ENCODE measurements around the gene CLRN3.

The CLRN3 gene

GRCh38 chr10:127832501-127832900 is 60.2 kb downstream of the CLRN3 start:
- H3K36me3 ChIP-seq (ENCODE audit: control insufficient read depth in 1 of 2, insufficient read depth in 2 of 2, low read depth in 1 of 2, low read length in 2 of 2), result no peaks in the 10 kb centered on the region
- H4K91ac ChIP-seq (ENCODE audit: low read length), result no peak overlapping the region
- no peak overlapping the region for H2BK120ac ChIP-seq (ENCODE audit: low read depth, low read length)
- no peak overlapping the region for H3K14ac ChIP-seq (ENCODE audit: low read length in 2 of 2)
- H3K23ac ChIP-seq (ENCODE audit: low read length in 2 of 2), result no peak overlapping the region
- H2BK5ac ChIP-seq (ENCODE audit: low read depth, low read length, poor library complexity, severe bottlenecking), result no peak overlapping the region
- no peak overlapping the region for H2AFZ ChIP-seq (ENCODE audit: low read depth, low read length)
- no peak overlapping the region for H3K4ac ChIP-seq (ENCODE audit: low read depth in 1 of 2, low read length in 2 of 2)
- peaks cover 4 to 34% of the 10 kb centered on the region in 2 experiments for H3K27me3 ChIP-seq (ENCODE audit: control insufficient read depth in 1 of 2, insufficient read depth in 1 of 2, low read length in 2 of 2)
- no peak for DNase-seq
- H2AK5ac ChIP-seq (ENCODE audit: low read length, severe bottlenecking), result no peak overlapping the region
- H3K4me2 ChIP-seq (ENCODE audit: low read length, poor library complexity, severe bottlenecking), result no peak overlapping the region
- H3K4me1 ChIP-seq (ENCODE audit: control insufficient read depth, insufficient read depth, low read depth, low read length), result no peaks in the 10 kb centered on the region
- H3K9me3 ChIP-seq (ENCODE audit: control insufficient read depth, low read length), result no peaks in the 10 kb centered on the region
- no peak overlapping the region for H3K9ac ChIP-seq (ENCODE audit: low read length)
- H3K18ac ChIP-seq (ENCODE audit: low read depth in 1 of 2, low read length in 2 of 2), result no peak overlapping the region
- no peak overlapping the region for H4K8ac ChIP-seq (ENCODE audit: low read length)
- H3K4me3 ChIP-seq (ENCODE audit: insufficient read depth in 1 of 2, low read depth in 1 of 2, low read length in 2 of 2), result no peak overlapping the region
- no peaks in the 10 kb centered on the region for H3K79me1 ChIP-seq (replicated peaks; ENCODE audit: low read length, poor library complexity, severe bottlenecking)
- H2BK12ac ChIP-seq (ENCODE audit: low read length in 2 of 2), result no peak overlapping the region
- H3K27ac ChIP-seq (ENCODE audit: low read length, poor library complexity, severe bottlenecking), result no peak overlapping the region
- H2BK15ac ChIP-seq (ENCODE audit: low read depth, poor library complexity, severe bottlenecking), result no peak overlapping the region
- WGBS, result 53% methylated on average over 4 of the region's 4 CpGs

GRCh38 chr10:127830414-127830813 is 62.3 kb downstream of the CLRN3 start:
- Histone ChIP-seq H3K4me1 (ENCODE audit: control insufficient read depth, insufficient read depth, low read depth, low read length) (no peaks in the 10 kb centered on the region), H3K4me2 (ENCODE audit: low read length, poor library complexity, severe bottlenecking) (no peak overlapping the region), H2BK12ac (ENCODE audit: low read length in 2 of 2) (no peak overlapping the region), H2AFZ (ENCODE audit: low read depth, low read length) (no peak overlapping the region), H4K91ac (ENCODE audit: low read length) (no peak overlapping the region), H3K4me3 (ENCODE audit: insufficient read depth in 1 of 2, low read depth in 1 of 2, low read length in 2 of 2) (no peak overlapping the region), H4K8ac (ENCODE audit: low read length) (no peak overlapping the region), H3K14ac (ENCODE audit: low read length in 2 of 2) (no peak overlapping the region), H3K4ac (ENCODE audit: low read depth in 1 of 2, low read length in 2 of 2) (no peak overlapping the region), H2BK5ac (ENCODE audit: low read depth, low read length, poor library complexity, severe bottlenecking) (no peak overlapping the region), H3K27me3 (ENCODE audit: control insufficient read depth in 1 of 2, insufficient read depth in 1 of 2, low read length in 2 of 2) (peaks cover 4 to 19% of the 10 kb centered on the region in 2 experiments), H3K36me3 (ENCODE audit: control insufficient read depth in 1 of 2, insufficient read depth in 2 of 2, low read depth in 1 of 2, low read length in 2 of 2) (no peaks in the 10 kb centered on the region), H3K27ac (ENCODE audit: low read length, poor library complexity, severe bottlenecking) (no peak overlapping the region), H3K18ac (ENCODE audit: low read depth in 1 of 2, low read length in 2 of 2) (no peak overlapping the region), H3K79me1 (replicated peaks; ENCODE audit: low read length, poor library complexity, severe bottlenecking) (no peaks in the 10 kb centered on the region), H3K23ac (ENCODE audit: low read length in 2 of 2) (no peak overlapping the region), H2BK120ac (ENCODE audit: low read depth, low read length) (no peak overlapping the region), H2BK15ac (ENCODE audit: low read depth, poor library complexity, severe bottlenecking) (no peak overlapping the region), H2AK5ac (ENCODE audit: low read length, severe bottlenecking) (no peak overlapping the region), H3K9ac (ENCODE audit: low read length) (no peak overlapping the region), H3K9me3 (ENCODE audit: control insufficient read depth, low read length) (no peaks in the 10 kb centered on the region)
- no peak for DNase-seq
- WGBS, result 65% methylated on average over 2 of the region's 4 CpGs
